Raji (cell line): ENCODE data around the gene ISLR2.

Experiments
- POLR2A ChIP-seq: IDR thresholded peaks from 2 replicates; pipeline ENCODE4 v1.6.1; 2011; ENCODE audit warnings: low read depth, low read length, control low read depth; ENCODE audit not compliant: insufficient read depth

Gene ISLR2

DNA sequence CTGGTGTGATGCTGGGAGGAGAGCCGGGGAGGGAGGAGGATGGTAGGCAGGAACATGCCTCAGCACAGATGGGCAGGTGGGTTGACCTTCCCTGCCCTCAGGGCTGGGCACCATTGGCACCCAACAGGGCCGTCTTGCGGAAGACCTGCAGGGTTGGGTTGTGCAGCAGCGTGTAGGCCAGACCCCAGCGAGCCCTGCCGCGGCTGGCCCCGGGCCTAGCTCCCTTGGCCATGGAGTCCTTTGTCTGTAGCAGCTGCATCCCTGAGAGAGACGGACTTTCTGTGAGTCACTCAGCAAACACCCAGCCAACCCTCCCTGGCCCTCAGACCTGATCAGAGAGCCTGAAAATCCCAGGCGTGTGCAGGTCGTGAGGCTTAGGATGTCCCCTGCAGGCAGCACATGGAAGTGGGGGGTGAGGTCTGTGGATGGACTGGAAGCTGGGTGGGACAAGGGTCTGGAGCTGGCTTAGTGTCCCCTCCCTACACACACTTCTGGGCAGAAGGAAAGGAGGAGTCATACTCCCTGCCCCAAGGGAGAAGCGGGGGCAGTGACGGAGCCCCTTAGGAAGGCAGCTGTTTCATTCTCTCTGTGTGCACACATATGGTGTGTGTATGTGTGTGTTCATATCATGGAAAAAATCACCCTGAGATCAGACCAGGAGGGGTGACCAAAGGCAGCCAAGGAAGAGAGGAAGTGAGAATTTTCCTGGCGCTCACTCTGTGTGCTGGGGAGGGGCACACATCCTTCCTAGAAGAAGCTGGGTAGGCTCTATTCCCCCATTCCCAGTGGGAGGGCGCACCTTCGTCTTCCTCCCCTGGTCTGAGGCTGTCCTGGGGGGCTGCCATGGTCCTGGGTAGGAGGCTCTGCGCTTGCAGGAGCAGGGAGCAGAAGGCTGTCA is 49.8 kb downstream of the ISLR2 start:
- TF ChIP-seq POLR2A, result no peak

DNA sequence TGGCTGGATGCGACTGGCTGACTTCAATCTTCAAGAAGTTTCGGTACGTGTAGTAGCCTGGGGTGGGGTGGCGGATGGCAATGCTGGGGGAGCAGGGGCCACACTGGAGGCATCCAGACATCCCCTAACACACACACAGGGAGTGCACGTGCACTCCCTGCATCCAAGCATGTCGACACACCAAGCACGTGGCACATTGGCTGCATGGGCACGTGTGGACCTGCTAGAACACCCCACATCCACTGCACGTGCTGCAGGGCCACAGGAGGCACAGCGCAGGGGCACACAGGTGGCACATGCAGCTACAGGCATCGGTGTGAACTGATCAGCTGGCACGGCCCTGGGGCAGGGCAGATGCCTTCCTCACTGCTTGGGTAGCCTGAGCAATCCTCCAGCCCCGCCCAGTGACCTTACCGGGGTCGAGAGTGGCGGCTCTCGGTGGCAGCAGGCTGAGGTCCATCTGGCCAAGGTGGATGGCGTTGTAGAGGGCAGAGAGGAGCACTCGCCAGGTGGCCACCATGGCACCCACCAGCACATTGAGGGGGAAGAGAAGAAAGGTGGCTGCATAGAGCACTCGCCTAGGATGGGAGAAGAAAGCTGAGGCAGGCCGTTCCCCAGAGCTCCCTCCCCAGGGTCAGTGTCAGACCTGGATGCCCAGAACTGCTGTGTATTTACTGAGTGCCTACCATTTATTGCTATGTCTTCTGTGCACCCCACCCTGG is 50.7 kb downstream of the ISLR2 start:
- no peak for TF ChIP-seq POLR2A

DNA sequence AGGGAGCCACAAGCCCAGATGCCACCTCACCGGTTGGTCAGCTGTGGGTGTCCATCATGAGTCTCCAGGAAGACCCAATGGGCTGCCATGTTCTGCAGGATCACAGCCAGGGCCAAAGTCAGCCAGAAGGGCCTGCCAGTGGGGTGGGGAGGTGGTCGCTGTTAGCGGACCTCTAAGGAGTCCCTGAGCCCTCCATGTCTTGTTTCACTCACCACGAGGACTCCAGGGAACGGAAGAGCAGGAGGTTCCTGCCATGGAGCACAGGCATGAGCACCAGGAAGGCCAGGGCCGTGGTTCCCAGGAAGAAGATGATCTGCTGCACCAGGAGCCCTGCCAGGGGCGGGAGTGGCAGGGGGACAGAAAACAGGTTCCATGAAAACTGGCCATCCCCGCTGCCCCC is 51.7 kb downstream of the ISLR2 start:
- TF ChIP-seq POLR2A, result no peak

- TF ChIP-seq POLR2A, result no peak
Measured at GRCh38 chr15:74184582-74185091, 54.3 kb downstream of the ISLR2 start.

DNA sequence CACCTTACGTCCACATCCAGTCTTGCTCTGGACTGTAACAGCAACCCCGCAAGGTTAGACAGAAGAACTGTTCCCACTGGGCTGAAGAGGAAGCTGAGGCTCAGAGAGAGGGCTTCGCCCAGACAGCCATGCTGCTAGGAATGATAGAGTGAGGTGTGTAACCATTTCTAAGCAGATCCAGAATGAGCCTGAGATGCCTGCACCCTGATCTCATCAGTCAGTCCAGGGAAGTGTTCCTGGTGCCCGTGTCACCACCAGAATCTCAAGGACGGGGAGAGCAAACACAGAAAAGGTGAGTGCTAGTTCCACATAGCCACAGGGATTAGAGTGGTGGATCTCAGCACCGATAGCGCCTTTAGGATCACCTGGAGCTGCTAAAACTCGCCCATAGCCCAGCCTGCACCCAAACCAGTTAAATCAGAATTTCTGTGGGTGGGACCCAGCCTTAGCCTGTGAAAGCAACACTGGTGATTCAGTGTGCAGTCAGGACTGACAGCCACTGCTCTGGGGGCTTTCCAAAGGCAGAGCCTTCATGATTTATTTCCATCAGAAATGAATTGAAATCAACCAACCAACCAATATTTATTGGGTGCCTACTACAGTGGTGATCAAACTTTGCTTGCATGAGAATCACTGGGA is 55.4 kb downstream of the ISLR2 start:
- no peak for TF ChIP-seq POLR2A
